Astrocyte of the cerebellum (primary cell): ENCODE data around the gene KDR.
A peak's percentile ranks its signal among the peaks of the same experiment; 100 is the strongest.

Experiments used
- DNase-seq: peaks from one replicate; pipeline ENCODE4 v3.0.0-alpha.2; 2011; ENCODE audit warnings: low read depth
- H3K4me3 ChIP-seq: 2 replicates; pipeline ENCODE4 v1.5.1; 2011; ENCODE audit warnings: mild to moderate bottlenecking, low read depth, low read length, moderate library complexity
- CTCF ChIP-seq: IDR thresholded peaks from 2 replicates; pipeline ENCODE4 v1.5.1; 2012; ENCODE audit warnings: low read length, low read depth, moderate library complexity, mild to moderate bottlenecking; ENCODE audit errors: missing control alignments
- in situ Hi-C: cut with HindIII; loops from 2 replicates; pipeline ENCODE4 v1.10.0; 2017; ENCODE audit warnings: low sequenced_read_pairs

The KDR gene

GRCh38 chr4:55125763-55126541 lies 557 bp upstream of the KDR start:
- TF ChIP-seq CTCF, result no peak
- in situ Hi-C loops, result no loop called here
- H3K4me3 ChIP-seq, result peak overlapping the region; percentile 67
- no peak for DNase-seq

GRCh38 chr4:55124322-55125076 lies 896 bp downstream of the KDR start:
- in situ Hi-C loops, result no loop called here
- H3K4me3 ChIP-seq, result peak overlapping the region; percentile 67
- no peak for DNase-seq
- TF ChIP-seq CTCF, result no peak

GRCh38 chr4:55123791-55124190 lies 1.6 kb downstream of the KDR start:
- peak overlapping the region; percentile 67 for H3K4me3 ChIP-seq
- no peak for DNase-seq
- in situ Hi-C loops, result no loop called here
- no peak for TF ChIP-seq CTCF

GRCh38 chr4:55122235-55122634 lies 3.2 kb downstream of the KDR start:
- H3K4me3 ChIP-seq, result no peak overlapping the region
- TF ChIP-seq CTCF, result no peak
- no peak for DNase-seq
- in situ Hi-C loops, result no loop called here

GRCh38 chr4:55121246-55121645 lies 4.1 kb downstream of the KDR start:
- TF ChIP-seq CTCF, result no peak
- H3K4me3 ChIP-seq, result no peak overlapping the region
- in situ Hi-C loops, result no loop called here
- no peak for DNase-seq

- DNase-seq, result no peak
- TF ChIP-seq CTCF, result no peak
- H3K4me3 ChIP-seq, result no peak overlapping the region
- in situ Hi-C loops, result no loop called here
Observed at GRCh38 chr4:55118397-55118796, 7.0 kb downstream of the KDR start.
